NCI-H1048 (cell line): ENCODE data around the gene CCNY.
A peak's percentile ranks its signal among the peaks of the same experiment; 100 is the strongest.

Experiments used
- DNase-seq: peaks from one replicate; lab custom pipeline; 2025; lab: John Stamatoyannopoulos, UW

Gene CCNY

DNA sequence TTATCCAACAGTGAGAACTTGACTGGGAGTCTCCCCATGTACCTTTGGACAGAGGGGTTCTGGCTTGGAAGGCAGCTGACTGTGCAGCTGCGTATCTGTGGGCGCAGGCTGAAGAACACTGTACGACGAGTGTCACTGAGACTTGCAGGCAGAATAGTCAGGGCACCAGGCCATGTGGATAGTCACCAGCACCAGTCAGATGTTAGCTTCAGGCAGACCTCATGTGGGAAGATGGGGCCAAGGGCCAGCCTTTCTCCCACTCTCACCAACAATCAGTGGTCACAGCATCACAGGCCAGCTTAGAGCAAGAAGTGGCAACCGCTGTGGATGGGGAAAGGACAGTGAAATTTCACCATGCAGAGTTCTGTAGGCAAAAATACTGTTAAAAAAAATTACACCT is 225.4 kb downstream of the CCNY start:
- DNase-seq: no peak

DNA sequence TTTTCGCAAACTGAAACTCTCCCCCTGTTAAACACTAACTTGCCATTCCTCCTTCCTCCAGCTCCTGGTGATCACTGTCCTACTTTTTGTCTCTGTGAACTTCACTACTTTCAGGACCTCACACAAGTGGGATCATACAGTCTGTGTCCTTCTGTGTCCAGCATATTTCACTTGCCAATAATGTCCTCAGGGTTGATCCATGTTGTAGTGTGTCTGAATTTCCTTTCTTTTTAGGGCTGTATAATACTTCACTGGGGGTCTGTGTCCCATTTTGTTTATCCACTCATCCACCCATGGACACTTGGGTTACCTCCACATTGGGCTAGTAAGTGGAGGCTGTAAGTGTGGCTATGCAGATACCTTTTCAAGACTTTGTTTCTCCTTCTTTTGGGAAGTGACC is 226.1 kb downstream of the CCNY start:
- DNase-seq: no peak

GRCh38 chr10:35563261-35563891 is 227.1 kb downstream of the CCNY start:
- peak; percentile 53 for DNase-seq

DNA sequence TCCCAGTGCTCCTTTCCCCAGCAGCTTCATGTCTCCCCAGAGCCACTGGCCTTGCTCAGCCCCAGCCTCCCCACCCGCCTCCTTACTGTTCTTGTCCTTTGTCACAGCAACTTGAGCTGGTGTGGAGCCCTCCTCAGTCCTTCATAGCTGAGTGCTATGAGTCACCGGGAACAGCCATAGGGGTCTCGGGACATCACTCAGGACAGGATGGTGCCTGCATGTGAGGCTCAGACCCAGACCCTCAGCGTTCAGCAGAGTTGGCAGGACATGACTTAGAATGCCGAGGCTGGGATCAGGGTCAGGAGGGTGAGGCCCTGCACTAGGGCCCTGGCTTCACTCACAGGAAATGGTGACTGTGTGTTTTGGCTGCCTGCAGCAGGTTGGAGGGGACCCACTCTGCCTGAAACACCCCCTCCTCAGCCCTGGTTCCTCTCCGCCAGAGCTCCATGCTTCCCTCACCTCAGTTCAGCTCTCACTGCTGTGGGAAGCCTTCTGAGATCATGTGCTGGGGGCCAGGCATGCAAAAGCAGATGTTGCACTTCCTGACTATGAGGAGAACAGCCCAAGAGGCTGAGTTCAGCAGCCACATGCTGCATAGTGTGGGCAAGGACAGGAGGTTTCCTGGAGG is 228.1 kb downstream of the CCNY start:
- DNase-seq: no peak

- DNase-seq: no peak
Observed at GRCh38 chr10:35565602-35566081, 229.3 kb downstream of the CCNY start.

- DNase-seq: no peak
Observed at GRCh38 chr10:35567951-35568350, 231.6 kb downstream of the CCNY start.

- DNase-seq: no peak
Observed at GRCh38 chr10:35568483-35569015, 232.2 kb downstream of the CCNY start.

DNA sequence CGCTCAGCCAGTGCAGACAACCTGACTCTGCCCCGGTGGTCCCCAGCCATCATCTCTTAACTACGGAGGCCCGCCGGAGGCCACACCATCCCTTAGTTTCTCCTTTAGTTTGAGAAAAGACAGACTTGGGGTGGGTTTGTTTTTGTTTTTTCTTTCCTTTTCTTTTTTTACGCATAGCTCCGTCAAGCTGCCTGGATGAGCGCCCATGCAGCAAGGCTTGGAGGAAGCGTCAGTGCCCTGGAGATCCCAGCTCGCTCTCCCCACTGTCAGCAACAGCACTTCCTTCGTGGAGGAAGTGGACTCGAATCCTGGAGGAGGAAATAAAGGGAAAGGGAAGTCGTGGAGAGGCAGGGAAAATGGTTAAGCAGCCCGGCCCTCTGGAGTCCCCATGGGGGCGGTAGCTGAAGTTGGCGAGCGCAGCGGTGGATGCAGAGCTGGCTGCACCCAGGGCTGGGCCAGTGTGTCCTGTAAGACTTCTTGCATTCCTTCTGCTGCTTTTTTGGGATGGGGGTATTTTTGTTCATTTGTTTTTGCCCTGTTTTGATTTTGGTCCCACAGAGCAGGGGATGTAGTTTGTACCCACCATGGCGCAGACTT is 232.9 kb downstream of the CCNY start:
- DNase-seq: no peak

GRCh38 chr10:35569836-35570235 is 233.5 kb downstream of the CCNY start:
- no peak for DNase-seq

DNA sequence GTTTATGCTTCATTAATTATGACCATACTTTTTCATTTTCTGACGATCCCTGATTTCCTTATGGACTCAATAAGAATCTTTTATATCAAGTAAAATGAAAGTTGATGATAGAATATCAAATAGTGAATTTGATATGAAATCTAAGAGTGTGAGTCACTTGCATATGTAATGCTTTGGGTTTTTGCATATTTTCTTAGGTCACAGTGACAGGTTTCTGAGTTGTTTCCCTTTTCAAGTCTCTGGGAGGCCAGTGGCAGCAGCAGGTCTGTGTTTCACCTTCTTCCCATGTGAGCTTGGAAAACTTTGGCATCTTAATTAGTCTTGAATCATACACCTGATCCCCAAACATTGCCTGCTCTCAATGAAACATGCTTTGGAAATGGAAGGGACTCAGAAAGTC is 234.1 kb downstream of the CCNY start:
- DNase-seq: no peak

DNA sequence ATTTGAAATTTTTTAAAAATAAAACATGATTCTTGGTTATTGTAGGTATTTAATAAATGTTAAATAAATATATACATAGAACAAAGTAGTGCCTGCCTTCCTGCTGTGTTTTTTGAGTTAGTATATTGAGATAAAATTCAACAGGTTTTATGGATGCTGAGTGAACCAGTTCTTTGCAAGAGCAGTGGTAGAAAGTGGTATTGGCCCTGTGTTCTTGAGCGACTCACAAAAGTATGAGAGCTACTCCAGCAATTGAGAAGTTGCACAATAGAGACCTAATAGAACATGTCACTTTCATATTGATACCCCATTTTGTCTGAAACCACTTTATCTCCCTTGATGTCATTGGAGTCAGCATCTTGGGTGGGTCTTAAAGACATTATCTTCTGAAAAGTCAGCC is 236.3 kb downstream of the CCNY start:
- no peak for DNase-seq

DNA sequence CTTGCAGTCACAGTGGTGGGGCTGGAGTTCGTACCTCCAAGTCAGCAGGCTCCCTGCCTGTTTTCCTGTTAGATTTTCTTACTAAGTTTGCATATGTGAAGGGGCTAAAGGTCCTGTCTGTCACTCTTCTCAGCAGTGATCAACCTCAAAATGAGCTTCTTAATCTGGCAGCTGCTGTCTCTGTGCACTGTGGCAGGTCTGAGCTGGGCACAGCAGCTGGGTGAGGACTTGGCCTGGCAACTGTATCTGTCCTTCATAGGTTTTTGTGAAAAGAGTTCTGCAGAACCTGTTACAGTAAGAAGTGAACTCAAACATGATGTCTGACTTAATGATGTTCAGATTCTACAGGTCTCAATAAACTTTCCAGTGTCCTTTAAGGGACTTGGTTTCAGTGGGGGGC is 237.5 kb downstream of the CCNY start:
- no peak for DNase-seq

- no peak for DNase-seq
Observed at GRCh38 chr10:35574924-35575352, 238.6 kb downstream of the CCNY start.

DNA sequence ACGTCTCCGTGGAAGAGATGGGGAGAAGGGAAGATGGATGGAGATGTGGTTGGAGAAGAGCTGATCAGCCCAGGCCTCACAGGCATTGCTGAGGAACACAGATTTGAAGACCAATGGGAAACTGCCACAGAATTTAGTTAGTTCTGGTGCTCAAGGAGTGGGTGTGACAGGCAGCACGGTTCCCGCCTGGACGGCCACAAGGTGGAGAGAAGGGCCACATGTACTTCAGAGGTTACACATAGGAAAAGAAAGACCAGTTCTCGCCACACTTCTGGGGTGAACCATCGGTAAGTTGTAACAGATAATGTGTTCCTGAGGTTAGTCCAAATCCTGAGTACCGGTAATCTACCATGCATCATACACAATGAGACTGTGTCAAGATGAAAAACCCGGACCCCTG is 239.3 kb downstream of the CCNY start:
- DNase-seq: no peak

- DNase-seq: no peak
Observed at GRCh38 chr10:35576730-35577129, 240.4 kb downstream of the CCNY start.

DNA sequence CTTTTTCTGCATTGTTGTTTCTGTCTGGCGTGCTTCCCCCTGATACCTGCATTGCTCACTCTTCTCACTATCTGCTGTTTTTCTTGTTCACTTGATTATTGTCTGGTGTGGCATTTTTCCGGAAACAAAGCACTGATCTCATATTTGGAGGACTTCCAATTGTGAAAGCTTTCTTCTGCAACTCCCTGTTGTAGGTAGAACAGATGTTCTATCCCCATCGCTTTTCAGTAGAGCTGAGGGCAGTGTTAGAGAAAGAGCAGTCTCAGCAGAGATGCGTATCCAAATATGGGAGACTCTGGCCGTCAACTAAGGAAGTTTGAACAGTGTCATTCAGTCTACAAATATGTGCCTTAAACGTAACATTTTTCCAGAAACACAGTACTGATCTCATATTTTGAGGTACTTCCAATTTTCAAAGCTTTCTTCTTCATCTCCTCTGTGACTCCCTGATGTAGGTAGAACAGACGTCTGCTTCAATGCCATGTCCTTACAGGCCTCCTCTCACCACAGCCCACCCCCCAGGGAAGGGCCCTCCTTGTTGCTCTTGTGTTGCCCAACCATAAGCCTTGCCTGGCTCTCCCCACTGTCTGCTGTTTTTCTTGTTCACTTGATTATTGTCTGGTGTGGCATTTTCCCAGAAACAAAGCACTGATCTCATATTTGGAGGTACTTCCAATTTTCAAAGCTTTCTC is 241.8 kb downstream of the CCNY start:
- DNase-seq: no peak

GRCh38 chr10:35578618-35578956 is 242.3 kb downstream of the CCNY start:
- DNase-seq: no peak

- no peak for DNase-seq
Observed at GRCh38 chr10:35579116-35579515, 242.8 kb downstream of the CCNY start.

GRCh38 chr10:35579726-35580422 is 243.6 kb downstream of the CCNY start:
- DNase-seq: no peak

- DNase-seq: no peak
Observed at GRCh38 chr10:35580423-35580770, 244.1 kb downstream of the CCNY start.

GRCh38 chr10:35581655-35582054 is 245.3 kb downstream of the CCNY start:
- DNase-seq: no peak

DNA sequence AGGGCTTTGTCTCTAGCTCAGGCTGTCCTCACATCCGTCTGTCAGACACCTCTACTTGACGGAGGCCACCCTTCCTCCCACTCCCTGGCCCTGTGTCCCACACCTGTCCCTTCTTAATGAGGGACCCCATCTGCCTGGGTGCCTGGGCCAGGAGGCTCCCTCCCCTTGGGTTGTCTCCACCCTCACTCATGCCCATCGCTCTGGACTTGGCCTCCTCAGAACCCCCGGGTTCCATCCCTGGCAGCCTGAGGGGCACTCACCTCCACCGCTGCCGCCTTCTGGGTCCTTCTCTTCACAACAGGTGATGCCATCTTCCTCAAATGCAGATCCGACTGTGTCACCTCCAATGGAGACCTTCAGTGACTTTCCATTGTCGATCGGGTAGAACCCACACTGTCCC is 248.6 kb downstream of the CCNY start:
- DNase-seq: no peak
